ENCODE measurements around the gene BAD.

BAD gene

DNA sequence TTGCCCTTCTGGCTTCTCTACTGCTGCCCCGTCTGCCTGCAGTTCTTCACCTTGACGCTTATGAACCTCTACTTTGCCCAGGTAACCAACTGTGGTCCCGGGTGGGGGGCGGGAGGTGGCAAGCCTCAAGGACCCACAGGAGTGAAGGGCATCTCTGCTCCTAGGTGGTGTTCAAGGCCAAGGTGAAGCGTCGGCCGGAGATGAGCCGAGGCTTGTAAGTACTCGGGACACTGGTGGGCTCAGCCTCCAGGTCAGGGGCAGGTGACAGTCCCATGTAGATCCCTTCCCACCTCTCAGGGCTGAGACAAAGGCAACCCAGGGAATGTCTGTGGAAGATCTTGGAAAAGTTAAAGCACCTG lies 2.3 kb upstream of the BAD start:
- DNase-seq (ENCODE audit: extremely low spot score), result no peak
- POLR2A ChIA-PET, result interaction anchor here (1.0 to 8.5 kb wide), 2 partner anchors 11 to 16 kb away, joined by 3 to 81 read pairs; no protein-coding TSS in a partner anchor
- CTCF ChIA-PET, result interaction anchor here (0.8 kb wide), 1 partner anchor 14 kb away, joined by 6 read pairs; no protein-coding TSS in a partner anchor
- no peak for TF ChIP-seq ELF4 (IDR thresholded peaks at IDR 0.05)
- no peak for TF ChIP-seq L3MBTL2 (conservative IDR thresholded peaks at IDR 0.05)
- TF ChIP-seq CTBP1 (IDR thresholded peaks at IDR 0.05; ENCODE audit: borderline replicate concordance), result no peak
- no peak for TF ChIP-seq TARDBP (IDR thresholded peaks at IDR 0.05)

DNA sequence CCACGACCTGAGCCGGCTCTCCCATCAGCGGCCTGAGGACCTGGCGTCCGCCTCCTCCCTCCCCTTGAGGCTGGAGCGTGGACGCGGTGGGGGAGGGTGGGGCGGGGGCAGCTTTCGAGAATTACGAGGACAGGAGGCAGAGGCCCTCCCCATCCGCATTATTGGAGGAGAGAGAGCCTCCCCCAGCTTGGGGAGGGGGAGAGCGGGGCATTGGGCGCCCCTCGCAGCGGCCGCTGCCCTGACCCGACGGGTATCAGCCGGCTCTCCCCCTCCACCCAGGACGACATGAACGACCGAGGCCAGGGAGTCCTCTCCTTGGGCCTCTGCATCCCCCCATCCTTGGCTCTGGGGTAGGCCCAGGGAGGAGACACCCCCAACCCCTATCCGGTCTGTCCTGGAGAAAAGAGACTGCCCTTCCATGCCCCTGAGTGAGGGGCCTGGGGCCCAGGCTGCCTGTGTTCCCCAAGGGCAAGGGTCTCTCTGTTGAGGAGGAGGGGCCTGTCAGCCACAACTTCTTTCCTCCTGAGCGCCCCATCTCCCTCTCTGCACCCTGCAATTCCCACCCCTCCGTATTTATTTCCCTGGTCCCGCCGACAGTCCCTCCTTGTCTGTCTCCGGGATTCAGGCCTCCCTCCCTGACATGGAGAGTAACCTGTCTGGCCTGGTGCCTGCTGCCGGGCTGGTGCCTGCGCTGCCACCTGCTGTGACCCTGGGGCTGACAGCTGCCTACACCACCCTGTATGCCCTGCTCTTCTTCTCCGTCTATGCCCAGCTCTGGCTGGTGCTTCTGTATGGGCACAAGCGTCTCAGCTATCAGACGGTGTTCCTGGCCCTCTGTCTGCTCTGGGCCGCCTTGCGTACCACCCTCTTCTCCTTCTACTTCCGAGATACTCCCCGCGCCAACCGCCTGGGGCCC lies 1.7 kb upstream of the BAD start:
- DNase-seq (ENCODE audit: extremely low spot score), result no peak
- TF ChIP-seq, protein P1, sequence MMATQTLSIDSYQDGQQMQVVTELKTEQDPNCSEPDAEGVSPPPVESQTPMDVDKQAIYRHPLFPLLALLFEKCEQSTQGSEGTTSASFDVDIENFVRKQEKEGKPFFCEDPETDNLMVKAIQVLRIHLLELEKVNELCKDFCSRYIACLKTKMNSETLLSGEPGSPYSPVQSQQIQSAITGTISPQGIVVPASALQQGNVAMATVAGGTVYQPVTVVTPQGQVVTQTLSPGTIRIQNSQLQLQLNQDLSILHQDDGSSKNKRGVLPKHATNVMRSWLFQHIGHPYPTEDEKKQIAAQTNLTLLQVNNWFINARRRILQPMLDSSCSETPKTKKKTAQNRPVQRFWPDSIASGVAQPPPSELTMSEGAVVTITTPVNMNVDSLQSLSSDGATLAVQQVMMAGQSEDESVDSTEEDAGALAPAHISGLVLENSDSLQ (IDR thresholded peaks at IDR 0.05), result no peak
- TF ChIP-seq FOXA1 (IDR thresholded peaks at IDR 0.05), result no peak
- TF ChIP-seq HDGF (IDR thresholded peaks at IDR 0.05; ENCODE audit: borderline replicate concordance), result no peak
- TF ChIP-seq L3MBTL2 (conservative IDR thresholded peaks at IDR 0.05), result no peak
- no peak for TF ChIP-seq SP1 (IDR thresholded peaks at IDR 0.05)
- no peak for TF ChIP-seq ARNT (IDR thresholded peaks at IDR 0.05)
- TF ChIP-seq LEF1 (IDR thresholded peaks at IDR 0.05; ENCODE audit: borderline replicate concordance), result no peak
- TF ChIP-seq FOXM1 (IDR thresholded peaks at IDR 0.05; ENCODE audit: borderline replicate concordance), result no peak
- no peak for TF ChIP-seq TARDBP (IDR thresholded peaks at IDR 0.05)
- no peak for TF ChIP-seq CTBP1 (IDR thresholded peaks at IDR 0.05; ENCODE audit: borderline replicate concordance)
- POLR2A ChIA-PET, result interaction anchor here (1.0 to 8.5 kb wide), 6 partner anchors 10 to 55 kb away, joined by 3 to 81 read pairs (median 7); partner anchors contain the start of gene ESRRA
- CTCF ChIA-PET, result interaction anchor here (0.8 kb wide), 1 partner anchor 15 kb away, joined by 6 read pairs; no protein-coding TSS in a partner anchor

DNA sequence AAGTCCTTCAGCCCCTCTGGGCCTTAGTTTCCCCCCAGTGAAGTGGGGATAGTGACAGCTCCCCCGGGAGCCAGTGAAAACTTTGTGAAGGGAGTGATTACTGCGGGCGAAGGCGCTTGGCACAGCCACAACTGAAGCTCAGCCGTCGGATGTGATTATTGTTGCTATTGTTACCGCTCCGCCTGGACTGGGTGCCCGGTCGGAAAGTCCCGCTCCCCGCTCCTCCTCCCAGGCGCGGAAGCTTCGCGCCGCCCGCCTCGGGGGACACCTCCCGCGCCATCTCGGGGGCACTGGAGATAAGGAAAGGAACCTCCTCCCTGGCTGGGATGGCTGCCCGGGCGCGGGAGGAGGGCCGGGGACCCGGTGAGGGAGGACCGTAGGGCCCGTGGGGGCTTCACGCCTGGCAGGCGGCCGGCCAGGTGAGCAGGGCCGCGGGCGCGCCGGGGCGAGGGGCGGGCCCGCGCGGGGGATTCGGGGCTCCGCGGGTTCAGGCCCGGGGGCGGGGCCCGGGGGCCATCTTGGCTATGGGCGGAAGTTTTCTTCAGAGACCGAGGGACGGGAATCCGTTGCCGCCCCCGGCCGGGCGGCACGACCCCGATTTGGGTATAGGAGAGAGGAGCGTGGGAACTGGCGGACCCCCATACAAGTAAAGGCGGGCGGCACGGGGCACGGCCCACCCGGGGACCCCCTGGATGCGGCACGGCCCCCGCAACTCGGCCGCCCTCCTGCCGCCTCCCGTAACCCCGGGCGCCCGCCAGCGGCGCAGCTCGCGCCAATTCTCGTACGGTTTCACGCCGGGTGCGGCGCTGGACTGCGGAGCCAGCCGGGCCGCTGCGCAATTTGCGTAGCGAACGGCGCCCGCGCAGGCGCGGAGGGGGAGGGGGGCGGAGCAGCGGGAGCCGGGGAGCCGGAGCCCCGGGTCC lies 758 bp upstream of the BAD start, which contains the start of gene GPR137:
GPR137 (plus strand) TSS at position 887 of the 923 bp plus-strand sequence. CDS start 677 bp downstream, outside the sequence.
- TF ChIP-seq SUZ12 (IDR thresholded peaks at IDR 0.05) (no peak), L3MBTL2 (conservative IDR thresholded peaks at IDR 0.05) (0 out of 2 replicates have a peak, but pooled peaks have one; percentile 64)
- DNase-seq (ENCODE audit: extremely low spot score), result peak; percentile 86
- CTCF ChIA-PET, result interaction anchor here (0.6 to 1.5 kb wide), 4 partner anchors 14 to 70 kb away, joined by 3 to 8 read pairs (median 4); no protein-coding TSS in a partner anchor

DNA sequence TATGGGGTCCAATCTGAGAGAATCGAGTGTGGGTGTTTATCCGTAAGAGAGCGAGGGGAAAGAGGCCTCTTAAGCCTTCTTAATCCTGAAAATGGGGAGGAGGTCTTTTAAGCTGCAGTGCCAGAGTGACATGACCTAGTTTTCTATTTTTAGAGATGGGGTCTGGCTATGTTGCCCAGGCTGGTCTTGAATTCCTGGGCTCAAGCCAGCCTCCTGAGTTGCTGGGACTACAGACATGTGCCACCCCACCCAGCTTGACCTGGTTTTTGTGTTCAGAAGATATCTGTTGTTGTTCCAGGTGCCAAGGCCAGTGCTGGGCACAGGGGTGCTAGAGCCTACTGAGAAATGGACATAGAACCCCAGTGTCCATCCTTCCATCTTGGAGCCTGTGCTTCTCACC lies 1.4 kb downstream of the BAD start:
- ChIA-PET CTCF (interaction anchor here (1.1 kb wide), 1 partner anchor 12 kb away, joined by 12 read pairs; no protein-coding TSS in a partner anchor), POLR2A (interaction anchor here (1.3 to 8.5 kb wide), 4 partner anchors 12 to 40 kb away, joined by 3 to 81 read pairs (median 6); partner anchors contain the start of genes PRDX5 and TRMT112)
- no peak for DNase-seq (ENCODE audit: extremely low spot score)
- TF ChIP-seq FOXM1 (IDR thresholded peaks at IDR 0.05; ENCODE audit: borderline replicate concordance), result no peak
- TF ChIP-seq FOXA1 (IDR thresholded peaks at IDR 0.05), result no peak

More for the DNA sequence above, 758 bp upstream of the BAD start, which contains the start of gene GPR137:
- POLR2A ChIA-PET, result interaction anchor here (1.0 to 8.5 kb wide), 8 partner anchors 11 to 380 kb away, joined by 3 to 81 read pairs (median 7); partner anchors contain the start of genes ESRRA, PRDX5 and TRMT112

DNA sequence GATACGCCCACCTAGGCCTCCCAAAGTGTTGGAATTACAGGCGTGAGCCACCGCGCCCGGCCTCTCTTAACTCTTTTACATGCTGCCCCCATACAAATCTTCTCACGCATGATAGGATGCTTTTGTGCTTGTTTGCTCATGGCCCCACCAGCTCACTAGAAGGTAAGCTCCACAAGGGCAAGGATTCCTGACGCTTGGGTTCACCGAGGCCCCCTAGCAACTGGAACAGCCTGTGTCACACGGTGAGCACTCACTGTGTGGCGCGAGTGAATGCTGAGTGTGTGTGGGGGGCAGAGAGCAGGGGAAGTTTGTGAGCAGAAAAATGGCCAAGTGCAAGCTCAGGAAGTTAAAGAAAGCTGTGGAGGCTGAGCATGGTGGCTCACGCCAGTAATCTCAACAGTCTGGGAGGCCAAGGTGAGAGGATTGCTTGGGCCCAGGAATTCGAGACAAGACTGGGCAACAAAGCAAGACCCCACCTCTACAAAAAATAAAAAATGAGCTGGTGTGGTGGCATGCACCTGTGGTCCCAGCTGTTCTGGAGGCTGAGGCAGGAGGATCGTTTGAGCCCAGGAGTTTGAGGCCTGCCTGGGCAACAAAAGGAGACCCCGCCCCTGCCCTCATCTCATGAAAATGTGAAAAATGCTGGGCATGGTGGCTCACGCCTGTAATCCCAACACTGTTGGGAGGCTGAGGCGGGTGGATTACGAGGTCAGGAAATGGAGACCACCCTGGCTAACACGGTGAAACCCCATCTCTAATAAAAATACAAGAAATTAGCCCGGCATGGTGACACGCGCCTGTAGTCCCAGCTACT lies 2.3 kb downstream of the BAD start:
- ChIA-PET CTCF (no interaction called here), POLR2A (interaction anchor here (8.5 kb wide), 1 partner anchor 11 kb away, joined by 81 read pairs; no protein-coding TSS in a partner anchor)
- TF ChIP-seq SP1 (IDR thresholded peaks at IDR 0.05) (no peak), SUZ12 (IDR thresholded peaks at IDR 0.05) (no peak), LEF1 (IDR thresholded peaks at IDR 0.05; ENCODE audit: borderline replicate concordance) (no peak), CTBP1 (IDR thresholded peaks at IDR 0.05; ENCODE audit: borderline replicate concordance) (no peak), ZNF384 (IDR thresholded peaks at IDR 0.05) (no peak), ARNT (IDR thresholded peaks at IDR 0.05) (no peak), FOXA1 (IDR thresholded peaks at IDR 0.05) (no peak), BHLHE40 (IDR thresholded peaks at IDR 0.05; ENCODE audit: borderline replicate concordance) (no peak), FOXM1 (IDR thresholded peaks at IDR 0.05; ENCODE audit: borderline replicate concordance) (no peak), TARDBP (IDR thresholded peaks at IDR 0.05) (no peak), L3MBTL2 (conservative IDR thresholded peaks at IDR 0.05) (no peak), HDGF (IDR thresholded peaks at IDR 0.05; ENCODE audit: borderline replicate concordance) (no peak), FOXK2 (IDR thresholded peaks at IDR 0.05) (no peak)
- DNase-seq (ENCODE audit: extremely low spot score), result no peak

DNA sequence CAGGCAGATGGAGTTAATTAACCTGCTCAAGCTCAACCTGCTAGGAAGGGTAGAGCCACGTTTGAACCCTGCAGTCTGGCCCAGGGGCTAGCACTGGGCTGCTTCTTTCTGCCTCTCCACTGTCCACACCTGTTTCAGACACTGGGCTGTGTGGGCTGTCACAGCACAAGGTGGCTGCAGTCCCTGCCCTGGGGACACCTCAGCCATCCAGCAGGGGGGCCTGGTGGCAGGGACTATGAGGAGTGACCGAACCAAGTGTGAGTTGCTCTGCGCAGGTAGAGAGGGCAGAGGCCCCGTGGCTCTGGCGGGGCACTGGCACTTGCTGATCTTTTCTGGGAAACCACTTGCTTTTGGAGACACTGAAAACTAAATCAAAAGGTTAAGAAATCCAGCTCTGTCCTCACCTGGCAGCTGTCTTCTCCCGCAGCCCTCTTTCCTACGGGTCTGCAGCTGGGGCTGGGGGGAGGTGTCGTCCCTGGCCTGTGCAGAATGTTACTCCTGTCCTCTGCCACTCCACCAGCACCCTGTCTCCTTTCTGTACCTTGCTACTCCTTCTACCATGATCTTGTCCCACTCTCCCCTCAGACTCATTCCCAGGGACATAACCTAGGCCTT lies 5.8 kb downstream of the BAD start:
- ChIA-PET CTCF (no interaction called here), POLR2A (no interaction called here)
- no peak for TF ChIP-seq FOXA1 (IDR thresholded peaks at IDR 0.05)
- TF ChIP-seq SUZ12 (IDR thresholded peaks at IDR 0.05), result no peak
- no peak for TF ChIP-seq CTBP1 (IDR thresholded peaks at IDR 0.05; ENCODE audit: borderline replicate concordance)
- TF ChIP-seq LEF1 (IDR thresholded peaks at IDR 0.05; ENCODE audit: borderline replicate concordance), result no peak
- no peak for TF ChIP-seq ARNT (IDR thresholded peaks at IDR 0.05)
- TF ChIP-seq SP1 (IDR thresholded peaks at IDR 0.05), result no peak
- TF ChIP-seq FOXM1 (IDR thresholded peaks at IDR 0.05; ENCODE audit: borderline replicate concordance), result no peak
- TF ChIP-seq, protein P1 (IDR thresholded peaks at IDR 0.05), result no peak
- TF ChIP-seq HDGF (IDR thresholded peaks at IDR 0.05; ENCODE audit: borderline replicate concordance), result no peak
- no peak for TF ChIP-seq ZNF384 (IDR thresholded peaks at IDR 0.05)
- no peak for TF ChIP-seq NFRKB (IDR thresholded peaks at IDR 0.05)
- DNase-seq (ENCODE audit: extremely low spot score), result no peak
